ENCODE measurements around the gene GOLGA6D. TPM values are rescaled to one million over a fixed set of nuclear protein-coding genes. Genes with fewer than 3 reads are reported as not detected.
"Not testable (repeated sequence)": the region's sequence is repeated elsewhere in the genome, so short reads cannot be mapped to it uniquely, and the experiment has no call there.

The GOLGA6D gene, protein sequence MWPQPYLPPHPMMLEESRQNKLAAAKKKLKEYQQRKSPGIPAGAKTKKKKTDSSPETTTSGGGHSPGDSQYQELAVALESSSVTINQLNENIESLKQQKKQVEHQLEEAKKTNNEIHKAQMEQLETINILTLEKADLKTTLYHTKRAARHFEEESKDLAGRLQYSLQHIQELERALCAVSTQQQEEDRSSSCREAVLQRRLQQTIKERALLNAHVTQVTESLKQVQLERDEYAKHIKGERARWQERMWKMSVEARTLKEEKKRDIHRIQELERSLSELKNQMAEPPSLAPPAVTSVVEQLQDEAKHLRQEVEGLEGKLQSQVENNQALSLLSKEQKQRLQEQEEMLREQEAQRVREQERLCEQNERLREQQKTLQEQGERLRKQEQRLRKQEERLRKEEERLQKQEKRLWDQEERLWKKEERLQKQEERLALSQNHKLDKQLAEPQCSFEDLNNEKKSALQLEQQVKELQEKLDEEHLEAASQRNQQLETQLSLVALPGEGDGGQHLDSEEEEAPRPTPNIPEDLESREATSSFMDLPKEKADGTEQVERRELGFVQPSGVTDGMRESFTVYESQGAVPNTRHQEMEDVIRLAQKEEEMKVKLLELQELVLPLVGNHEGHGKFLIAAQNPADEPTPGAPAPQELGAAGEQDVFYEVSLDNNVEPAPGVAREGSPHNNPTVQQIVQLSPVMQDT
- total RNA-seq = under 1 TPM in 5 of 6 experiments, not detected in 1; 0.12 to 0.49 (median 0.27) TPM
- long read RNA-seq = 0 reads

DNA sequence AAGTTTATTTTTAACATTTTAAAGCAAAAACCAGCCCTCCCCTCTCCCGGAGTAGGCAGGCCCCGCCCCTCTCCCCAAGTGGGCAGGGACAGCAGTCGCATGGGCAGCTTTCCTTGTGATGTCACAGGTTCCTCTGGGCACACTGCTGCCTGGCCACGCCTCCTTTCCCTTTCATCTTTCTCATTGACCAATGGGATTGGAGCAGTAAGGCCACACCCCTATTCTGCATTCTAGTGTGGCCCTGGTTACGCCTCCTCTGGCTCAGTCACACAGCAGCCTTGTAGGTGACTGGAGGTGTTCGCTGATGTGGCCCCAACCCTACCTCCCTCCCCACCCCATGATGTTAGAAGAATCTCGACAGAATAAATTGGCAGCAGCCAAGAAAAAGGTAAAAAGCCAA lies at the start of gene GOLGA6D:
TSS of gene GOLGA6D (plus strand) at position 264 of the 400 bp plus-strand sequence. CDS start at position 305, 41 bp downstream.
- intact Hi-C loops (cut with DNase I); H3K27ac ChIP-seq; DNase-seq; H3K4me3 ChIP-seq; H3K27me3 ChIP-seq; H3K36me3 ChIP-seq; H3K9me3 ChIP-seq; ATAC-seq; H3K4me1 ChIP-seq: not testable (repeated sequence)
- 60% methylated on average over 1 of the region's 7 CpGs for WGBS (ENCODE audit: insufficient coverage, low coverage, low lambda C conversion rate, missing lambda C conversion rate)

DNA sequence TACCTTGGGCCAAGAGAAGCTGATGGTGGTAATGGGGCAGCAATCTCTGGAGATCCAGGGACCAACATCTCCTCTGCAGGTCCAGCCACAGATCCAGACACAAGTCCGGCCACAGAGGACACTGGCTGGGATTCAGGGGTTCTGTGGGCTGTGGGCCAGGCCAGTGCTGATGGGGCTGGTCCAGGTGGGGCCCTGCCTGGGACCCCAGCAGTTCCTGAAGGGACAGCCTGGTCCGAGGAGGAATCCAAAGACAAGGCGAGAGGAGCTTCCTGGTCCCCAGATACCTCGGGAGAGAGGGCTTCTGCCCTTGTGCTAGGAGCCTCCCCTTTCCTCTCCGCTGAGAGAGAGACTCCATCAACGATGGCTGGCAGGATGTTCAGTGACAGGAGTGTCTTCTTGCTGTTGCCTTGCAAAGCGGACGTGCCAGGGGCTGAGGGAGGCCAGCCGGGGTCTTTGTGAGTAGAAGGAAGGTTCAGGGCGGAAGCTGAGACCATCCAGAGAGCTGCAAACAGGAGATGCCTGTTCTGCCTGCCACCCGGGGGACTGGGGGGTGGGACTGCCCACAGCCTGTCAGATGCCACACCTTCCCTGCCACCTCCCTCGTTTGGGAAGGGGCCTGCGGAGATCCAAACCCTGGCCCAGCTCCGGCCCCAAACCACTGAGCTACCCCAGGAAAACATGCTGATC lies 49.0 kb upstream of the GOLGA6D start:
- Histone ChIP-seq H3K36me3 (no peaks in the 10 kb centered on the region), H3K27ac (no peak overlapping the region), H3K9me3 (no peaks in the 10 kb centered on the region), H3K4me3 (no peak overlapping the region), H3K27me3 (no peaks in the 10 kb centered on the region), H3K4me1 (no peaks in the 10 kb centered on the region)
- ATAC-seq = no peak
- no peak for TF ChIP-seq POLR2A (IDR thresholded peaks at IDR 0.05)
- TF ChIP-seq, protein P1, sequence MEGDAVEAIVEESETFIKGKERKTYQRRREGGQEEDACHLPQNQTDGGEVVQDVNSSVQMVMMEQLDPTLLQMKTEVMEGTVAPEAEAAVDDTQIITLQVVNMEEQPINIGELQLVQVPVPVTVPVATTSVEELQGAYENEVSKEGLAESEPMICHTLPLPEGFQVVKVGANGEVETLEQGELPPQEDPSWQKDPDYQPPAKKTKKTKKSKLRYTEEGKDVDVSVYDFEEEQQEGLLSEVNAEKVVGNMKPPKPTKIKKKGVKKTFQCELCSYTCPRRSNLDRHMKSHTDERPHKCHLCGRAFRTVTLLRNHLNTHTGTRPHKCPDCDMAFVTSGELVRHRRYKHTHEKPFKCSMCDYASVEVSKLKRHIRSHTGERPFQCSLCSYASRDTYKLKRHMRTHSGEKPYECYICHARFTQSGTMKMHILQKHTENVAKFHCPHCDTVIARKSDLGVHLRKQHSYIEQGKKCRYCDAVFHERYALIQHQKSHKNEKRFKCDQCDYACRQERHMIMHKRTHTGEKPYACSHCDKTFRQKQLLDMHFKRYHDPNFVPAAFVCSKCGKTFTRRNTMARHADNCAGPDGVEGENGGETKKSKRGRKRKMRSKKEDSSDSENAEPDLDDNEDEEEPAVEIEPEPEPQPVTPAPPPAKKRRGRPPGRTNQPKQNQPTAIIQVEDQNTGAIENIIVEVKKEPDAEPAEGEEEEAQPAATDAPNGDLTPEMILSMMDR (IDR thresholded peaks at IDR 0.05) = no peak
- peak in 1 of 3 donors; percentile 38 for DNase-seq
- no CpG with 5 or more reads among the region's 14 CpGs for WGBS (ENCODE audit: insufficient coverage, low coverage, low lambda C conversion rate, missing lambda C conversion rate)
- intact Hi-C loops (cut with DNase I) = no loop called here

DNA sequence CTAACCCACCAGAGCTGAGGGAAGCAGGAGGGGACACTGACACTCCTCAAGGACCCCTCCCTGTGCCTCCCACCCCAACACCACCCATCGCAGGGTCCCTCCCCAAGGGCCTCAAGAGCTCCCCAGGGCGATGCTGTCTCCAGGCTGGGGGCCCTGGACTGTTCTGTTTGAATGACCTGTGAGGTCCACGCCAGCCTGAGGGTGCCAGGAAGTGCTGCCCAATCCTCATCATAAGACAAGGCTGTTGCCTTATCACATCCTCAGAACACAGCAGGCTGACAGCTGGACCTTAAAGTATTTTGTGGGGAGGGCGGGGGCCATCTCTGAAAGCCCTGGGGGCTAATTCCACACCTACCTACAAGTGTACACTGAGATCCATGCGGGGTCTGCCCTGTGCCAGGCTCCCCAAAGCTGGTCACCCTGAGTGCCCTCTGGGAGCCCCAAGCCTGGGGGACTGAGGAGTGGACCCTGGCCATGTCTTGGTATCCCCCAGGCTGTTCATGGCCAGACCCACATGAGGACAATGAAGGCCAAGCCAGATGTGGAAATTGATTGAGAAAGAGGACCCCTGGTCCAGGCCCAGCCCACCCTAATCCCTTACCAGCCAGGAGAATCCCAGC lies 48.3 kb upstream of the GOLGA6D start:
- no peak for ATAC-seq
- peak in 1 of 3 donors; percentile 37 for DNase-seq
- TF ChIP-seq POLR2A (IDR thresholded peaks at IDR 0.05) = no peak
- TF ChIP-seq, protein P1 (IDR thresholded peaks at IDR 0.05) = no peak
- Histone ChIP-seq H3K9me3 (no peaks in the 10 kb centered on the region), H3K27ac (no peak overlapping the region), H3K4me1 (no peaks in the 10 kb centered on the region), H3K36me3 (no peaks in the 10 kb centered on the region), H3K4me3 (no peak overlapping the region), H3K27me3 (no peaks in the 10 kb centered on the region)
- intact Hi-C loops (cut with DNase I) = no loop called here
- no CpG with 5 or more reads among the region's 5 CpGs for WGBS (ENCODE audit: insufficient coverage, low coverage, low lambda C conversion rate, missing lambda C conversion rate)

DNA sequence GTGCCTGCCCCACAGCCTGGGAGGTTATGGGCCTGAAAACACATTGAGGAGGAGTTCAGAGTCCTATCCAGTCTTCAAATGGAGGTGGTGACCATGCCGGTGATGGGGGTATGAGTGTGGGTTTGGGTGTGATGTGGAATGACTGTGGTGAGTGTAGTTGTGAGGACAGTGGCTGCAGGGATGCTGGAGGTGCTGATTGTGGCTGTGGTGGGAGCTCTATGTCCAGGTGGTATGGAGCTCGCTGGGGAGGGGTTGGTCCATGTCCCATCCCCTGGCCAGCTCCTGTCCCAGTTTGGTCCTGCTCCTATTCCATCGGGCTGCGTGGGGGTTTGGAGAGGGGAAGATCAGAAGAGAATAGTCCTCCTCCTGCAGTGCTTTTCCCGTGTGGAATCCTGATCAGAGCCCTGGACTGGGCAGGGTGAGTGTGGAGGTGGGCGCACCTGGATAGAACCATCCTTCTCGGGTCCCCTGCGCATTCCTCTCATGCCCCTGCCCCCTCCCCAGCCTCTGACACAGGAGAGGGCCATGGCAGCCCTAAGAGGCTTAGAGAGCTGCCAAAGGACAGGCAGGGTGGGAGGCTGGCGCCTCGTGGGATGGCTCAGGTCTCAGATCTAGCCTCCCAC lies 47.5 kb upstream of the GOLGA6D start:
- H3K4me1 ChIP-seq = no peaks in the 10 kb centered on the region
- WGBS (ENCODE audit: insufficient coverage, low coverage, low lambda C conversion rate, missing lambda C conversion rate) = 75% methylated on average over 4 of the region's 10 CpGs
- no peak for ATAC-seq
- intact Hi-C loops (cut with DNase I) = no loop called here
- H3K9me3 ChIP-seq = no peaks in the 10 kb centered on the region
- TF ChIP-seq, protein P1 (IDR thresholded peaks at IDR 0.05) = no peak
- no peak for TF ChIP-seq POLR2A (IDR thresholded peaks at IDR 0.05)
- no peak overlapping the region for H3K4me3 ChIP-seq
- peak in 1 of 3 donors; percentile 38 for DNase-seq
- H3K27me3 ChIP-seq = no peaks in the 10 kb centered on the region
- H3K36me3 ChIP-seq = no peaks in the 10 kb centered on the region
- H3K27ac ChIP-seq = no peak overlapping the region

All from right lobe of liver (tissue), 6 donors.